Vagina (tissue), 2 donors: ENCODE data around the gene FRMD1. TPM values are rescaled to one million over a fixed set of nuclear protein-coding genes. Genes with fewer than 3 reads are reported as not detected.
"Not testable (repeated sequence)": the region's sequence is repeated elsewhere in the genome, so short reads cannot be mapped to it uniquely, and the experiment has no call there.

ENCODE experiments used
- DNase-seq, 2 donors: peaks; one replicate each; pipeline ENCODE4 v3.0.0-alpha.2; 2017; ENCODE audit errors: extremely low spot score in 2 of 2
- H3K27ac ChIP-seq: fragments of 200-600 bp; sonication (generic); one replicate; pipeline ENCODE4 v1.5.1; 2019
- H3K27me3 ChIP-seq: fragments of 200-600 bp; sonication (generic); one replicate; pipeline ENCODE4 v1.5.1; 2019
- H3K36me3 ChIP-seq, 2 donors: fragments of 200-600 bp; sonication (generic); one replicate each; pipeline ENCODE4 v1.5.1; 2017 to 2019
- H3K4me1 ChIP-seq: fragments of 200-600 bp; sonication (generic); one replicate; pipeline ENCODE4 v1.5.1; 2019
- H3K4me3 ChIP-seq, 2 donors: fragments of 200-600 bp; sonication (generic); 1 replicate in 1 of 2; 2 replicates in 1 of 2; pipeline ENCODE4 v1.5.1; 2016 to 2019
- H3K9me3 ChIP-seq: fragments of 200-600 bp; sonication (generic); one replicate; pipeline ENCODE4 v1.5.1; 2019
- CTCF ChIP-seq, 3 experiments: fragments of 450-650 bp in 2 of 3; fragments of 200-600 bp in 1 of 3; sonication (generic) in 1 of 3; IDR thresholded peaks; one replicate each; pipeline ENCODE4 v1.5.1; 2017 to 2019; ENCODE audit warnings: antibody characterized with exemption in 3 of 3, mild to moderate bottlenecking in 2 of 3, moderate library complexity in 2 of 3
- POLR2A ChIP-seq, 2 donors: fragments of 450-650 bp; IDR thresholded peaks; one replicate each; pipeline ENCODE4 v1.6.1; 2017; ENCODE audit warnings: antibody characterized with exemption in 2 of 2, mild to moderate bottlenecking in 2 of 2, moderate library complexity in 2 of 2
- POLR2AphosphoS5 ChIP-seq, 2 donors: sonication (generic); formaldehyde crosslinking; IDR thresholded peaks; one replicate each; pipeline ENCODE4 v1.9.0; 2017; ENCODE audit warnings: antibody characterized with exemption in 2 of 2, mild to moderate bottlenecking in 2 of 2, low read depth in 1 of 2; ENCODE audit not compliant: insufficient read depth in 1 of 2
- intact Hi-C: fragments of 100-400 bp; cut with DNase I; formaldehyde crosslinking; loops from one replicate; pipeline ENCODE4 v1.15.1; 2023
- total RNA-seq: library from RNA; depleted of rRNA; stranded (reverse); fragments of >200 nt; gene quantifications from one replicate; pipeline ENCODE4 v1.2.3, GENCODE V29; 2016

Gene FRMD1
- total RNA-seq, 1 donor from 2014 or later, result not detected

- intact Hi-C loops, result no loop called here
- no peak for TF ChIP-seq POLR2AphosphoS5 (IDR thresholded peaks at IDR 0.05; ENCODE audit: insufficient read depth in 1 of 2, low read depth in 1 of 2)
- TF ChIP-seq CTCF (IDR thresholded peaks at IDR 0.05), result no peak
- no peak for TF ChIP-seq POLR2A (IDR thresholded peaks at IDR 0.05)
- no peaks in the 10 kb centered on the region for H3K36me3 ChIP-seq
These were observed 4.0 kb upstream of the FRMD1 start for GRCh38 chr6:168082860-168083513.

GRCh38 chr6:168081858-168082546 is 3.0 kb upstream of the FRMD1 start:
- no peak for DNase-seq
- no peaks in the 10 kb centered on the region for H3K36me3 ChIP-seq
- no peaks in the 10 kb centered on the region for H3K9me3 ChIP-seq
- H3K27me3 ChIP-seq, result no peaks in the 10 kb centered on the region
- H3K27ac ChIP-seq, result no peak overlapping the region
- intact Hi-C loops, result no loop called here
- no peak overlapping the region for H3K4me3 ChIP-seq
- H3K4me1 ChIP-seq, result peaks cover 5% of the 10 kb centered on the region
- no peak for TF ChIP-seq CTCF (IDR thresholded peaks at IDR 0.05)

More at GRCh38 chr6:168082860-168083513, 4.0 kb upstream of the FRMD1 start:
- Histone ChIP-seq H3K4me1 (peaks cover 5% of the 10 kb centered on the region), H3K27ac (no peak overlapping the region), H3K4me3 (no peak overlapping the region), H3K9me3 (no peaks in the 10 kb centered on the region), H3K27me3 (no peaks in the 10 kb centered on the region)
- no peak for DNase-seq

- intact Hi-C loops, result no loop called here
- Histone ChIP-seq H3K9me3 (no peaks in the 10 kb centered on the region), H3K27me3 (no peaks in the 10 kb centered on the region), H3K27ac (no peak overlapping the region), H3K4me3 (no peak overlapping the region), H3K4me1 (peaks cover 5% of the 10 kb centered on the region), H3K36me3 (no peaks in the 10 kb centered on the region)
- TF ChIP-seq POLR2A (IDR thresholded peaks at IDR 0.05), result no peak
- no peak for TF ChIP-seq CTCF (IDR thresholded peaks at IDR 0.05)
- no peak for TF ChIP-seq POLR2AphosphoS5 (IDR thresholded peaks at IDR 0.05; ENCODE audit: insufficient read depth in 1 of 2, low read depth in 1 of 2)
- DNase-seq, result no peak
These were observed 1.5 kb upstream of the FRMD1 start for GRCh38 chr6:168080393-168081077.

- Histone ChIP-seq H3K9me3 (no peaks in the 10 kb centered on the region), H3K27ac (no peak overlapping the region), H3K27me3 (no peaks in the 10 kb centered on the region), H3K4me3 (no peak overlapping the region), H3K4me1 (peaks cover 5% of the 10 kb centered on the region), H3K36me3 (no peaks in the 10 kb centered on the region)
- TF ChIP-seq CTCF (IDR thresholded peaks at IDR 0.05) (no peak), POLR2AphosphoS5 (IDR thresholded peaks at IDR 0.05; ENCODE audit: insufficient read depth in 1 of 2, low read depth in 1 of 2) (no peak), POLR2A (IDR thresholded peaks at IDR 0.05) (no peak)
- intact Hi-C loops, result no loop called here
- DNase-seq, result no peak
These were observed 653 bp downstream of the FRMD1 start for GRCh38 chr6:168078175-168078942.

- H3K36me3 ChIP-seq, H3K4me1 ChIP-seq, DNase-seq, H3K9me3 ChIP-seq, H3K4me3 ChIP-seq, H3K27me3 ChIP-seq, H3K27ac ChIP-seq, intact Hi-C loops: not testable (repeated sequence)
These were observed 1.6 kb downstream of the FRMD1 start for GRCh38 chr6:168077401-168077800.
